DMS79 (cell line): Measurements from ENCODE around the gene WNT9B.

ENCODE experiments used
- DNase-seq: peaks from one replicate; lab custom pipeline; 2025; lab: John Stamatoyannopoulos, UW

Gene WNT9B

GRCh38 chr17:46851029-46851741 is at the start of gene WNT9B:
Gene WNT9B (plus strand): TSS chr17:46851583. CDS start chr17:46851639, 56 bp downstream.
- peak; percentile 64 for DNase-seq

- DNase-seq, result no peak
Measured at GRCh38 chr17:46802800-46803199, 48.6 kb upstream of the WNT9B start.

- DNase-seq, result no peak
Measured at GRCh38 chr17:46803544-46803943, 47.8 kb upstream of the WNT9B start.

GRCh38 chr17:46805771-46806170 is 45.6 kb upstream of the WNT9B start:
- DNase-seq, result no peak

GRCh38 chr17:46809110-46809571 is 42.2 kb upstream of the WNT9B start:
- no peak for DNase-seq

- DNase-seq, result no peak
Measured at GRCh38 chr17:46810837-46811236, 40.5 kb upstream of the WNT9B start.

- DNase-seq, result no peak
Measured at GRCh38 chr17:46811978-46812583, 39.3 kb upstream of the WNT9B start.

- no peak for DNase-seq
Measured at GRCh38 chr17:46812624-46813318, 38.6 kb upstream of the WNT9B start.

GRCh38 chr17:46813920-46814319 is 37.5 kb upstream of the WNT9B start:
- no peak for DNase-seq

GRCh38 chr17:46814446-46814845 is 36.9 kb upstream of the WNT9B start:
- DNase-seq, result no peak

- no peak for DNase-seq
Measured at GRCh38 chr17:46815474-46816353, 35.7 kb upstream of the WNT9B start.

GRCh38 chr17:46817151-46817900 is 34.1 kb upstream of the WNT9B start:
- no peak for DNase-seq

- no peak for DNase-seq
Measured at GRCh38 chr17:46817901-46818209, 33.5 kb upstream of the WNT9B start.

GRCh38 chr17:46818316-46818928 is 33.0 kb upstream of the WNT9B start, which contains the start of gene WNT3:
Gene WNT3 (minus strand): TSS chr17:46818692. CDS start chr17:46818597, 95 bp downstream.
- no peak for DNase-seq

- DNase-seq, result no peak
Measured at GRCh38 chr17:46818929-46819859, 32.2 kb upstream of the WNT9B start.

GRCh38 chr17:46819906-46820351 is 31.5 kb upstream of the WNT9B start:
- DNase-seq, result no peak

GRCh38 chr17:46820592-46821450 is 30.6 kb upstream of the WNT9B start:
- no peak for DNase-seq

- DNase-seq, result no peak
Measured at GRCh38 chr17:46821482-46822387, 29.6 kb upstream of the WNT9B start.
